Ramos (cell line): ENCODE data around the gene PRTFDC1.

ENCODE experiments used
- in situ Hi-C: fragments of 300-500 bp; cut with MboI; formaldehyde crosslinking; loops from one replicate; pipeline ENCODE4 v1.14.3; 2022; ENCODE audit warnings: low sequenced_read_pairs; ENCODE audit not compliant: unreplicated experiment

The PRTFDC1 gene

GRCh38 chr10:24908793-24909423, 43.5 kb downstream of the PRTFDC1 start:
- in situ Hi-C loops, result no loop called here

GRCh38 chr10:24907956-24908355, 44.5 kb downstream of the PRTFDC1 start:
- in situ Hi-C loops, result no loop called here

- in situ Hi-C loops, result no loop called here
Observed at GRCh38 chr10:24906372-24906771, 46.0 kb downstream of the PRTFDC1 start.

GRCh38 chr10:24904824-24905223, 47.6 kb downstream of the PRTFDC1 start:
- in situ Hi-C loops, result no loop called here

- in situ Hi-C loops, result no loop called here
Observed at GRCh38 chr10:24902400-24902728, 50.0 kb downstream of the PRTFDC1 start.

- in situ Hi-C loops, result no loop called here
Observed at GRCh38 chr10:24901686-24902399, 50.6 kb downstream of the PRTFDC1 start.

- in situ Hi-C loops, result no loop called here
Observed at GRCh38 chr10:24900888-24901685, 51.3 kb downstream of the PRTFDC1 start.

- in situ Hi-C loops, result no loop called here
Observed at GRCh38 chr10:24899571-24899970, 52.8 kb downstream of the PRTFDC1 start.

- in situ Hi-C loops, result no loop called here
Observed at GRCh38 chr10:24898501-24898900, 53.9 kb downstream of the PRTFDC1 start.

- in situ Hi-C loops, result no loop called here
Observed at GRCh38 chr10:24897326-24897926, 55.0 kb downstream of the PRTFDC1 start.

GRCh38 chr10:24894728-24895127, 57.7 kb downstream of the PRTFDC1 start:
- in situ Hi-C loops, result no loop called here

- in situ Hi-C loops, result no loop called here
Observed at GRCh38 chr10:24894309-24894708, 58.1 kb downstream of the PRTFDC1 start.

GRCh38 chr10:24893127-24893526, 59.3 kb downstream of the PRTFDC1 start:
- in situ Hi-C loops, result no loop called here

- in situ Hi-C loops, result no loop called here
Observed at GRCh38 chr10:24891823-24892222, 60.6 kb downstream of the PRTFDC1 start.

- in situ Hi-C loops, result no loop called here
Observed at GRCh38 chr10:24889639-24890038, 62.8 kb downstream of the PRTFDC1 start.

GRCh38 chr10:24887855-24888231, 64.6 kb downstream of the PRTFDC1 start:
- in situ Hi-C loops, result no loop called here

- in situ Hi-C loops, result no loop called here
Observed at GRCh38 chr10:24886290-24886680, 66.1 kb downstream of the PRTFDC1 start.

- in situ Hi-C loops, result no loop called here
Observed at GRCh38 chr10:24885551-24886289, 66.7 kb downstream of the PRTFDC1 start.

- in situ Hi-C loops, result no loop called here
Observed at GRCh38 chr10:24884793-24885192, 67.6 kb downstream of the PRTFDC1 start.

GRCh38 chr10:24884316-24884715, 68.1 kb downstream of the PRTFDC1 start:
- in situ Hi-C loops, result no loop called here
